ENCODE results near the gene CCBE1. TPM values are rescaled to one million over a fixed set of nuclear protein-coding genes. Genes with fewer than 3 reads are reported as not detected.

Gene CCBE1
- total and polyA plus RNA-seq, 2 of the 4 experiments (the other 2 are of a cell fraction) = 64.8 to 148 TPM

GRCh38 chr18:59547581-59548182, 149.5 kb downstream of the CCBE1 start (continued):
- no peak for TF ChIP-seq SMC3 (IDR thresholded peaks at IDR 0.05; ENCODE audit: low read depth, low read length)
- TF ChIP-seq MAFK (IDR thresholded peaks at IDR 0.05; ENCODE audit: low read depth, low read length) = peak; percentile 44
- TF ChIP-seq RAD21 (IDR thresholded peaks at IDR 0.05; ENCODE audit: low read length) = peak; percentile 21; the same call in 1 of the 2 replicates
- peak; percentile 90 for TF ChIP-seq BHLHE40 (IDR thresholded peaks at IDR 0.05; ENCODE audit: low read depth, low read length)
- TF ChIP-seq CEBPB (IDR thresholded peaks at IDR 0.05; ENCODE audit: low read depth, low read length) = peak; percentile 25; the same call in 1 of the 2 replicates

DNA sequence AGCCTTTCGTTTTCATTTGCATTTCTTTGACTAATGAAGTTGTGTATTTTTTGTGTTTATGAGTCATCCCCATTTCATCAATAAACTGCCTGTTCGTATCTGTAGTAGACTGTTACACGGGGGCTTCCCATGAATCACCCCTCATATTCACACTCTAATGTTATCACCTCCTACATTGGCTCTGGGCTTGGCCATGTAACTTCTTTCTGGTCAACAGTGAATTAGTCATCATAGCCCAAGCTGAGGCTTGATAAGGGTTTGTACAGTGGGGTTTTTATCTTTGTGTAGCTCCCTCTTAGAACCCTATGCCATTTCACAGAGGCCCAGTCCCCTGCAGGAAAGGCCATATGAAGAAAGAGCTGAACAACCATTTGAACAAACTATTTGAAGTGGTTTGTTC, 151.0 kb downstream of the CCBE1 start:
- Histone ChIP-seq H3K9me1 (ENCODE audit: insufficient read depth, low read length) (peaks cover 8% of the 10 kb centered on the region; the same call in 1 of the 2 replicates), H3K4me2 (ENCODE audit: low read depth, low read length) (no peak overlapping the region), H2BK20ac (ENCODE audit: low read depth, low read length) (no peak overlapping the region), H3K18ac (ENCODE audit: low read depth, low read length) (no peak overlapping the region), H4K5ac (ENCODE audit: low read depth, low read length) (no peak overlapping the region), H2AFZ (replicated peaks; ENCODE audit: low read length, poor library complexity) (no peak overlapping the region), H4K91ac (ENCODE audit: insufficient read depth, low read depth, low read length) (no peak overlapping the region), H3K14ac (replicated peaks; ENCODE audit: low read depth, low read length) (no peak overlapping the region), H3K27me3 (ENCODE audit: control insufficient read depth, insufficient read depth, low read length) (peaks cover 2% of the 10 kb centered on the region; the same call in 1 of the 2 replicates), H3K4me3 (ENCODE audit: insufficient read depth, low read depth, low read length) (no peak overlapping the region), H3K9ac (ENCODE audit: low read depth, low read length) (no peak overlapping the region), H3K23ac (ENCODE audit: low read depth, low read length) (no peak overlapping the region), H2AK9ac (replicated peaks; ENCODE audit: low read depth, low read length, poor library complexity) (no peak overlapping the region), H3K79me1 (ENCODE audit: low read depth in 1 of 2, low read length in 2 of 2) (peaks cover 14 to 38% of the 10 kb centered on the region in 2 experiments), H3K4me1 (ENCODE audit: control insufficient read depth, insufficient read depth, low read length) (peaks cover 17% of the 10 kb centered on the region), H2AK5ac (ENCODE audit: low read depth, low read length) (no peak overlapping the region), H2BK5ac (ENCODE audit: low read depth, low read length, poor library complexity, severe bottlenecking) (no peak overlapping the region), H3K27ac (ENCODE audit: insufficient read depth, low read length) (no peak overlapping the region), H4K8ac (ENCODE audit: low read depth in 2 of 2, low read length in 2 of 2) (no peak overlapping the region), H2BK120ac (ENCODE audit: low read depth, low read length) (no peak overlapping the region), H3K4ac (ENCODE audit: low read depth, low read length) (no peak overlapping the region), H3K9me3 (ENCODE audit: control insufficient read depth, insufficient read depth, low read length) (no peaks in the 10 kb centered on the region), H4K20me1 (ENCODE audit: insufficient read depth, low read length) (peaks cover 17% of the 10 kb centered on the region; the same call in 1 of the 2 replicates), H2BK15ac (ENCODE audit: low read depth, low read length) (no peak overlapping the region), H3K56ac (ENCODE audit: extremely low read depth, insufficient read depth, low read length) (no peak overlapping the region), H3K36me3 (ENCODE audit: control insufficient read depth, insufficient read depth, low read length) (no peaks in the 10 kb centered on the region)
- no TSS peak for BruUV-seq (replicated peaks)
- CTCF ChIA-PET = interaction anchor here (0.9 kb wide), 1 partner anchor 21 kb away, joined by 3 read pairs; no protein-coding TSS in a partner anchor
- intact Hi-C loops (cut with micrococcal nuclease) = no loop called here
- DNase-seq (peak; percentile 94), ATAC-seq (ENCODE audit: low read depth) (peak; percentile 69)
- WGBS, 2 experiments (ENCODE audit: extremely low coverage in 2 of 2, insufficient read length in 1 of 2) = no CpG with 5 or more reads among the region's 3 CpGs
- in situ Hi-C loops (cut with MboI; ENCODE audit: low sequenced_read_pairs) = no loop called here
- dilution Hi-C loops (cut with HindIII; ENCODE audit: low sequenced_read_pairs, unreplicated experiment) = no loop called here
- POLR2A ChIA-PET (ENCODE audit: unreplicated experiment) = no interaction called here
- TF ChIP-seq MXI1 (IDR thresholded peaks at IDR 0.05; ENCODE audit: borderline replicate concordance, low read depth, low read length) = no peak
- peak; percentile 22; the same call in 1 of the 2 replicates for TF ChIP-seq CEBPB (IDR thresholded peaks at IDR 0.05; ENCODE audit: low read depth, low read length)
- TF ChIP-seq MAZ (IDR thresholded peaks at IDR 0.05; ENCODE audit: borderline replicate concordance, low read depth, low read length) = 0 out of 2 replicates have a peak, but pooled peaks have one; percentile 13
- no peak for TF ChIP-seq RAD21 (IDR thresholded peaks at IDR 0.05; ENCODE audit: low read length)
- peak; percentile 97 for TF ChIP-seq FOS (IDR thresholded peaks at IDR 0.05; ENCODE audit: low read depth, low read length)
- no peak for TF ChIP-seq USF2 (IDR thresholded peaks at IDR 0.05; ENCODE audit: low read depth, low read length)
- no peak for TF ChIP-seq RFX5 (IDR thresholded peaks at IDR 0.05; ENCODE audit: low read depth, low read length)
- no peak for TF ChIP-seq RCOR1 (IDR thresholded peaks at IDR 0.05; ENCODE audit: insufficient replicate concordance, low read length)
- TF ChIP-seq NFE2L2 (IDR thresholded peaks at IDR 0.05; ENCODE audit: low read depth, low read length) = no peak
- no peak for TF ChIP-seq MAFK (IDR thresholded peaks at IDR 0.05; ENCODE audit: low read depth, low read length)
- no peak for TF ChIP-seq POLR2A (IDR thresholded peaks at IDR 0.05; ENCODE audit: low read depth, low read length)
- TF ChIP-seq, protein P1, sequence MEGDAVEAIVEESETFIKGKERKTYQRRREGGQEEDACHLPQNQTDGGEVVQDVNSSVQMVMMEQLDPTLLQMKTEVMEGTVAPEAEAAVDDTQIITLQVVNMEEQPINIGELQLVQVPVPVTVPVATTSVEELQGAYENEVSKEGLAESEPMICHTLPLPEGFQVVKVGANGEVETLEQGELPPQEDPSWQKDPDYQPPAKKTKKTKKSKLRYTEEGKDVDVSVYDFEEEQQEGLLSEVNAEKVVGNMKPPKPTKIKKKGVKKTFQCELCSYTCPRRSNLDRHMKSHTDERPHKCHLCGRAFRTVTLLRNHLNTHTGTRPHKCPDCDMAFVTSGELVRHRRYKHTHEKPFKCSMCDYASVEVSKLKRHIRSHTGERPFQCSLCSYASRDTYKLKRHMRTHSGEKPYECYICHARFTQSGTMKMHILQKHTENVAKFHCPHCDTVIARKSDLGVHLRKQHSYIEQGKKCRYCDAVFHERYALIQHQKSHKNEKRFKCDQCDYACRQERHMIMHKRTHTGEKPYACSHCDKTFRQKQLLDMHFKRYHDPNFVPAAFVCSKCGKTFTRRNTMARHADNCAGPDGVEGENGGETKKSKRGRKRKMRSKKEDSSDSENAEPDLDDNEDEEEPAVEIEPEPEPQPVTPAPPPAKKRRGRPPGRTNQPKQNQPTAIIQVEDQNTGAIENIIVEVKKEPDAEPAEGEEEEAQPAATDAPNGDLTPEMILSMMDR (conservative IDR thresholded peaks at IDR 0.05; ENCODE audit: low read depth, low read length) = no peak

All from IMR-90 (cell line).